ENCODE results near the gene KLF13. TPM values are rescaled to one million over a fixed set of nuclear protein-coding genes. Genes with fewer than 3 reads are reported as not detected.

Gene KLF13
- total RNA-seq, 1 experiment from 2014 or later = 22.1 TPM

DNA sequence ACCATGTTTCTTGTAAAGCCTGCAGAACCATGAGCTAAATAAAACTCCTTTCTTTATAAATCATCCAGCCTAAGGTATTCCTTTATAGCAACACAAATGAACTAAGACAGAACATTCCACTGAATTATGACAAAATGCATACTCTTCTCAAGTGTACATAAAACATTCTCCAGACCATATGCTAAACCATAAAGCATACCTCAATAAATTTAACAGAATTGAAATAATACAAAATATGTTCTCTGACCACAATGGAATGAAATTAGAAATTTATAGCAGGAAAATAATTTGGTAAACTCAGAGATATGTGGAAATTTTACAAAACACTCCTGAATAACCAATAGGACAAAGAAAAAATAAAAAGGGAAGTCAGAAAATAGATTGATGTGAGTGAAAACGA, 88.6 kb downstream of the KLF13 start:
- no TSS peak for BruUV-seq (replicated peaks)
- H3K4me3 ChIP-seq (ENCODE audit: low read depth, low read length, poor library complexity, severe bottlenecking) = no peak overlapping the region
- CTCF ChIA-PET = no interaction called here
- H3K4me1 ChIP-seq (ENCODE audit: insufficient read depth, low read length, poor library complexity, severe bottlenecking) = no peaks in the 10 kb centered on the region
- no peaks in the 10 kb centered on the region for H3K36me3 ChIP-seq (ENCODE audit: insufficient read depth, low read length, poor library complexity, severe bottlenecking)
- no peak overlapping the region for H3K27ac ChIP-seq (ENCODE audit: low read depth, low read length, poor library complexity, severe bottlenecking)
- no peaks in the 10 kb centered on the region for H3K27me3 ChIP-seq (replicated peaks; ENCODE audit: insufficient read depth, low read depth, low read length, poor library complexity)
- no peaks in the 10 kb centered on the region for H3K9me3 ChIP-seq (ENCODE audit: low read depth, low read length, poor library complexity, severe bottlenecking)
- no peak for DNase-seq (ENCODE audit: low spot score)
- POLR2A ChIA-PET (ENCODE audit: low non-redundant PET) = no interaction called here
- TF ChIP-seq, protein P1, sequence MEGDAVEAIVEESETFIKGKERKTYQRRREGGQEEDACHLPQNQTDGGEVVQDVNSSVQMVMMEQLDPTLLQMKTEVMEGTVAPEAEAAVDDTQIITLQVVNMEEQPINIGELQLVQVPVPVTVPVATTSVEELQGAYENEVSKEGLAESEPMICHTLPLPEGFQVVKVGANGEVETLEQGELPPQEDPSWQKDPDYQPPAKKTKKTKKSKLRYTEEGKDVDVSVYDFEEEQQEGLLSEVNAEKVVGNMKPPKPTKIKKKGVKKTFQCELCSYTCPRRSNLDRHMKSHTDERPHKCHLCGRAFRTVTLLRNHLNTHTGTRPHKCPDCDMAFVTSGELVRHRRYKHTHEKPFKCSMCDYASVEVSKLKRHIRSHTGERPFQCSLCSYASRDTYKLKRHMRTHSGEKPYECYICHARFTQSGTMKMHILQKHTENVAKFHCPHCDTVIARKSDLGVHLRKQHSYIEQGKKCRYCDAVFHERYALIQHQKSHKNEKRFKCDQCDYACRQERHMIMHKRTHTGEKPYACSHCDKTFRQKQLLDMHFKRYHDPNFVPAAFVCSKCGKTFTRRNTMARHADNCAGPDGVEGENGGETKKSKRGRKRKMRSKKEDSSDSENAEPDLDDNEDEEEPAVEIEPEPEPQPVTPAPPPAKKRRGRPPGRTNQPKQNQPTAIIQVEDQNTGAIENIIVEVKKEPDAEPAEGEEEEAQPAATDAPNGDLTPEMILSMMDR (conservative IDR thresholded peaks at IDR 0.05; ENCODE audit: low read depth, low read length) = no peak
- TF ChIP-seq EZH2 (IDR thresholded peaks at IDR 0.05; ENCODE audit: borderline replicate concordance, low read depth, low read length, poor library complexity, severe bottlenecking) = no peak
- intact Hi-C loops (cut with micrococcal nuclease; ENCODE audit: unreplicated experiment) = no loop called here

DNA sequence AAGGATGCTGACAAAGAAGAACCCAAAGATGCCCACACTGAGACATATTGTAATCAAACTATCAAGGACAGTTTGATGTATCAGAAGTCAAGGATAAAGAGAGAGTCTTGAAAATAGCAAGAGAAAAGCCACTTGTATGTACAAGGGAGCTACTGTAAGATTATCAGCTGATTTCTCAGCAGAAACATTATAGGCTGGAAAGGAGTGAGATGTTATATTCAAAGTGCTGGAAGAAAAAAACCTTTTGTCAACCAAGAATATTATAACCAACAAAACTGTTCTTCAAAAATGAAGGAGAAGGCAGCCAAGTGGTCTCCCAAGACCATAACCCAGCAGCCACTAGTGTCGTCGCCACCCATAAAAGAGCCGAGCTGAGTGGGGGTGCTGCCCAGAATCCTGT, 93.2 kb downstream of the KLF13 start:
- Histone ChIP-seq H3K9me3 (ENCODE audit: low read depth, low read length, poor library complexity, severe bottlenecking) (no peaks in the 10 kb centered on the region), H3K4me1 (ENCODE audit: insufficient read depth, low read length, poor library complexity, severe bottlenecking) (no peaks in the 10 kb centered on the region), H3K36me3 (ENCODE audit: insufficient read depth, low read length, poor library complexity, severe bottlenecking) (no peaks in the 10 kb centered on the region), H3K27ac (ENCODE audit: low read depth, low read length, poor library complexity, severe bottlenecking) (no peak overlapping the region), H3K27me3 (replicated peaks; ENCODE audit: insufficient read depth, low read depth, low read length, poor library complexity) (no peaks in the 10 kb centered on the region), H3K4me3 (ENCODE audit: low read depth, low read length, poor library complexity, severe bottlenecking) (no peak overlapping the region)
- POLR2A ChIA-PET (ENCODE audit: low non-redundant PET) = no interaction called here
- no peak for TF ChIP-seq EZH2 (IDR thresholded peaks at IDR 0.05; ENCODE audit: borderline replicate concordance, low read depth, low read length, poor library complexity, severe bottlenecking)
- TF ChIP-seq, protein P1 (conservative IDR thresholded peaks at IDR 0.05; ENCODE audit: low read depth, low read length) = no peak
- no peak for DNase-seq (ENCODE audit: low spot score)
- CTCF ChIA-PET = no interaction called here
- intact Hi-C loops (cut with micrococcal nuclease; ENCODE audit: unreplicated experiment) = no loop called here
- BruUV-seq (replicated peaks) = no TSS peak

DNA sequence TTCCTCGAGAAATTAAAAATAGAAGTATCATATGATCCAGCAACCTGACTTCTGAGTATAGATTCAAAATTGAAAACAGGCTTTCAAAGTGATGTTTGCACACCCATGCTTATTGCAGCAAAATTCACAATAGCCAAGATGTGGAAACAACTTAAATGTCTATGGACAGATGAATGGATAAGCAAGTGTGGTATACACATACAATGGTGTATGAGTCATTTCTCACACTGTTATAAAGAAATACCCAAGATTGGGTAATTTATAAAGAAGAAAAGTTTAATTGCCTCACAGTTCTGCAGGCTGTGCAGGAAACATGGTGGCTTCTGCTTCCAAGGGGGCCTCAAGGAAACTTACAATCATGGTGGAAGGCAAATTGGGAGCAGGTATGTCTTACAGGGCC, 100.8 kb downstream of the KLF13 start:
- CTCF ChIA-PET = no interaction called here
- no TSS peak for BruUV-seq (replicated peaks)
- POLR2A ChIA-PET (ENCODE audit: low non-redundant PET) = no interaction called here
- TF ChIP-seq, protein P1 (conservative IDR thresholded peaks at IDR 0.05; ENCODE audit: low read depth, low read length) = no peak
- TF ChIP-seq EZH2 (IDR thresholded peaks at IDR 0.05; ENCODE audit: borderline replicate concordance, low read depth, low read length, poor library complexity, severe bottlenecking) = no peak
- intact Hi-C loops (cut with micrococcal nuclease; ENCODE audit: unreplicated experiment) = no loop called here
- no peak for DNase-seq (ENCODE audit: low spot score)
- no peaks in the 10 kb centered on the region for H3K9me3 ChIP-seq (ENCODE audit: low read depth, low read length, poor library complexity, severe bottlenecking)
- no peak overlapping the region for H3K27ac ChIP-seq (ENCODE audit: low read depth, low read length, poor library complexity, severe bottlenecking)
- no peaks in the 10 kb centered on the region for H3K4me1 ChIP-seq (ENCODE audit: insufficient read depth, low read length, poor library complexity, severe bottlenecking)
- no peaks in the 10 kb centered on the region for H3K36me3 ChIP-seq (ENCODE audit: insufficient read depth, low read length, poor library complexity, severe bottlenecking)
- no peak overlapping the region for H3K4me3 ChIP-seq (ENCODE audit: low read depth, low read length, poor library complexity, severe bottlenecking)
- H3K27me3 ChIP-seq (replicated peaks; ENCODE audit: insufficient read depth, low read depth, low read length, poor library complexity) = no peaks in the 10 kb centered on the region

Other genes starting within 250 kb of the KLF13 start
- gene TRPM1, start 225.1 kb upstream of the KLF13 start, total RNA-seq (2021) = not detected in 2 replicates